Measurements from ENCODE around the gene PI4KA.

PI4KA gene

DNA sequence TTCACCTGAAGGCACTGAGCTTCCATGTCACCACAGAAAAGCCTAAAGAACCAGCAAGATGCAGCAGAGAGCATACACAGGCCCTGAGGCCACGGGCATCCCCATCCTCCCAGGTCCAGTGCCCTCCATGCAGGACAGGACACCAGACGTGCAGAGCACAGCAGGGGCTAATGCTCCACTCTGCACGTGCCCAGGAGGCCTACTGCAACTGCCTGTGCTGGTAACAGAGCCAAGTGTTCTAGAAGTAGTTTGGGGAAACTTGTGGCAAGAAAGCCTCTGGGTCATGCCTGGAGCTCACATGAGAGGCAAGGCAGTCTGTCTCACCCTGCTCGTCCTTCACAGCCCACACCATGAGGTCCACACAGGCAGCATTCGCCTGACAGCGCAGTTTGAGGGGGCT lies 54.0 kb downstream of the PI4KA start:
- DNase-seq: no peak
- in situ Hi-C loops (cut with MboI; ENCODE audit: low pct_unique_long_range_greater_than_20kb, low sequenced_read_pairs): no loop called here

DNA sequence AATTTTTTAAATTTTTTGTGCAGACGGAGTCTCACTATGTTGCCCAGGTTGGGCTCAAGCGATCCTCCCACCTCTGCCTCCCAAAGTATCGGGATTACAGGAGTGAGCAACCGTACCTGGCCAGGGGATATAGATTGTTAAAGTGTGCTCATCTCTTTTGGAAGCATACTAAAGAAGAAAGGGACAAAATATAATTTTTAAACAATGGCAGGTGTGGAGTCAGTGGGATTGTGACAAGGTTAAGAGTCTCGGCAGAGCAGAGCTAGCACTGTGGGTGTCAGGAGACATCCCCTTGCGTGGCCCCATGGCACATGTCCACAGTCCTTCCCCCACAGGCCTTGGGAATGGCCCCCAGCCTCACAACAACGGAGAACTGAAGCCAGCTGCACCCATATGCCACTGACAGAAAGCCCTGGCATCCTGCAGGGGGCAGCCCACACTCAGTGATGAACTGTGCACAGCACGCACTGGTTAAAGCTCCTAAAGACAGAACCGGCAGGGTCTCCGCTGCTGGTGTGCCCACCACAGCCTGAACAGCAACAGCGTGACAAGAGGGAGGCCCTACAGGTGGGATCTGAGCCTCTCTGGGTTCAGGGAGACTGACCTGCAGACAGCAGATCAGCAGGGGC lies 54.8 kb downstream of the PI4KA start:
- DNase-seq: peak; percentile 23
- in situ Hi-C loops (cut with MboI; ENCODE audit: low pct_unique_long_range_greater_than_20kb, low sequenced_read_pairs): no loop called here

DNA sequence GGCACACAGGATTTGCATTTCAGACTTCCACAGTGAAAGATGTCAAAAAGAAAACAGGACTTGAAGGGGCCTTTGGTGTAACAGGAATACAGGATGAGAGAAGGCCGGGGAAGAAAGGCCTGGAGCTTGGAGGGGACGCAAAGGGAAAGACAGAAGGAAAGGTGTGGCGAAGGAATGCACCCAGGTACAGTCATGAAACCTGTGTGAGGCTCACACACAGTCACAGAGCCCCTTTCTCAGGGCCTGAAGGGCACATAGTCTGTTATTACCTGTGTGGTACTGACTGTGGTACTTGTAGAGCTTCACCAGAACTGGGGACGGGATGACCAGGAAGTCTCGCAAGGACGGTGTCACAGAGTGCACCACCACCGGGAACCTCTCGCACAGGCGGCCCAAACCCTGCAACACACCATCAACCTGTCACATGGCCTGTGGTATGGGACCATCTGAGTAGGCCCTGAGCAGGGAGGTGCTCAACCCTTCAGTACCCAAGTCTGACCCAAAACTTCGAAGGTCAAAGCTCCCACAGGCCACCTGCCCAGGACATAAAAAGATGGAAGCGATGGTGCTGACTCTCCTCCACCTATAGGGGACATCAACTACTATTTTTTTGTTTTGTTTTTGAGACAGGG lies 55.6 kb downstream of the PI4KA start:
- no peak for DNase-seq
- in situ Hi-C loops (cut with MboI; ENCODE audit: low pct_unique_long_range_greater_than_20kb, low sequenced_read_pairs): no loop called here

DNA sequence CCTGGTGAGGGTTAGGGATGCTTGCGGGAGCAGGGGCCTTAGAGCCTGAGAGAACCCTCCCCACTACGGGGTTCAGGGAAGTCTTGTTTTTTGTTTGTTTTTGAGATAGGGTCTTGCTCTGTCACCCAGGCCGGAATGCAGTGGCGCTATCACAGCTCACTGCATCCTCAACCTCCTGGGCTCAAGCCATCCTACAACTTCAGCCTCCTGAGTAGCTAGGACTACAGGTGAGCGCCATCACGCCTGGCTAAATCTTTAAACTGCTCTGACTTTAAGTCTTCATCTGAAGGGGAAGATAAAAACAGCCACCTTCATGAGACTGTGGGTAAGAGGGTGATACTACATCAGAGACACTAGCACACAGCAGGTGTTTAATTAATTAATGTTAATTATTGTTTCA lies 56.2 kb downstream of the PI4KA start:
- no peak for DNase-seq
- in situ Hi-C loops (cut with MboI; ENCODE audit: low pct_unique_long_range_greater_than_20kb, low sequenced_read_pairs): no loop called here

DNA sequence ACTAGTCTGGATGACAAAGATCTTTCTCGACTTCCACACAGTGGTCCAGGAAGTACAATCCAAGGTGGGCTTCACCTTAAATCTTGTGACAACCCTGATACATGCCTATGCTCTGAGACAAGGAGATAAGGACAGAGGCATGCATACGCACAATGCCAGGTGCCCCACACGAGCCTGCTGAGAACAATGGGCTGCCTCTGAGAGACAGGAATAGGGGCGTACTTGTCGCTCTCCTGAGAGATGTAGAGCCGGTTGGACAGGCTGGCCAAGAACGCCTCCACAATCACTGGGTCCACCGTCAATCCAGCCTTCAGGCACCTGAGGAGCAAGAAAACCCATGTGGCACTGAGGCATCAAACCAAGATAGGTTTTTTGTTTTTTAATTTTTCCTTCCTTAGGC lies 59.2 kb downstream of the PI4KA start:
- in situ Hi-C loops (cut with MboI; ENCODE audit: low pct_unique_long_range_greater_than_20kb, low sequenced_read_pairs): no loop called here

DNA sequence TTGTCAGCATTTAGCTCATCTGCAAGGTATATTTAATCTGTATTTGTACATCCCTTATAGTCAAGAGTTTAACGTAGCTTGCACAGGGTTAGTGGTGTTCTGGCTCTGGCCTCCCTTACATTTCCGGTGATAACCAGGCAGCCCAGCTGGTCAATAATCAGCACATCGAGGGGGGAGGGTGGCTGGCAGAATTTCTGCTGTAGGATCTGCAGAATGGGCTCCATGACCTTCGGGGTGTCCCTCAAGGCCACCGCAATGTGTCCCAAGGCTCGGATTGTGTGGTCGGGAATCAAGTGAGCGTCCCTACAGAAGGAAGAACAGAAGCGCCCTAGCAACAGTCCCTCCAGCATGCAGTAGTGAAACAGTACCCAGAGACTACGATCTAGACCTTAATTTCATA lies 59.6 kb downstream of the PI4KA start:
- no peak for DNase-seq
- in situ Hi-C loops (cut with MboI; ENCODE audit: low pct_unique_long_range_greater_than_20kb, low sequenced_read_pairs): no loop called here

More for the DNA sequence above, 59.2 kb downstream of the PI4KA start:
- no peak for DNase-seq

DNA sequence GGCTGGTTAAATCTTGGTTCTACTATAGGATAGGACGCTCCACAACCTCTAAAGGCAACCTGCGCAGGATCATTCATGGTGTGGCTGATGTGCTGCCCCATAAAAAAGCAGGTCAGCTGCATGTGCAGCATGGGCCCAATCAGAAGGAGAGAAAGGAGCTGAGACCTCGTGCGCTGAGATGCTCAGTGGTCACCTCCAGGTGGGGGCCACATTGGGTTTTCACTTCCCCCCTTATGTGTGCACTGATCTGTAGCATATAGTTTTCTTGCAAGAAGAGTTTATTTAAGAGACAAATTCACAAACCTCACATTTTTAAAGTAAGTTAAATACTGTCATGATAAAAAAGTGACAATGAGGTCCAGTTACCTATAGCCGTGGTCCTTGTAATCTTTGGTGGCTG lies 60.4 kb downstream of the PI4KA start:
- in situ Hi-C loops (cut with MboI; ENCODE audit: low pct_unique_long_range_greater_than_20kb, low sequenced_read_pairs): no loop called here
- no peak for DNase-seq

DNA sequence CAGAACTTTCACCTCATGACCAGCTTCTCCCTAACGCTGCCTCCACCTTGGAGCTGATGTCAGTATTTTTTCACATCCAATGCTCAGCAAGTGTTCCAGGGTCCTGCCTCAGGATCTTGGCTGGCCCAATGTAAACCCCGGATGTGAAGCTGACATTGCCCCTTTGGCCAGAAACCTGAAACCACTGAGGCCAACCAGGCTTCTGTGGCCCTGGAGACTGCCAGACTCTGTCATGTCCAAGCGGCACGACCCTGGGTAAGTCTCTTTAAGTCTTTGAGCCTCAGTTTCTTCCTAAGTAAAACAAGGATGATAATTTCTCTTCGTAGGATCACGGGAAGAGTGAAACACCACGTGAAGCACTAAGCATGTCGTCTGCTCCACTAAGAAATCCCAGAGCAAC lies 61.9 kb downstream of the PI4KA start:
- in situ Hi-C loops (cut with MboI; ENCODE audit: low pct_unique_long_range_greater_than_20kb, low sequenced_read_pairs): no loop called here
- no peak for DNase-seq

DNA sequence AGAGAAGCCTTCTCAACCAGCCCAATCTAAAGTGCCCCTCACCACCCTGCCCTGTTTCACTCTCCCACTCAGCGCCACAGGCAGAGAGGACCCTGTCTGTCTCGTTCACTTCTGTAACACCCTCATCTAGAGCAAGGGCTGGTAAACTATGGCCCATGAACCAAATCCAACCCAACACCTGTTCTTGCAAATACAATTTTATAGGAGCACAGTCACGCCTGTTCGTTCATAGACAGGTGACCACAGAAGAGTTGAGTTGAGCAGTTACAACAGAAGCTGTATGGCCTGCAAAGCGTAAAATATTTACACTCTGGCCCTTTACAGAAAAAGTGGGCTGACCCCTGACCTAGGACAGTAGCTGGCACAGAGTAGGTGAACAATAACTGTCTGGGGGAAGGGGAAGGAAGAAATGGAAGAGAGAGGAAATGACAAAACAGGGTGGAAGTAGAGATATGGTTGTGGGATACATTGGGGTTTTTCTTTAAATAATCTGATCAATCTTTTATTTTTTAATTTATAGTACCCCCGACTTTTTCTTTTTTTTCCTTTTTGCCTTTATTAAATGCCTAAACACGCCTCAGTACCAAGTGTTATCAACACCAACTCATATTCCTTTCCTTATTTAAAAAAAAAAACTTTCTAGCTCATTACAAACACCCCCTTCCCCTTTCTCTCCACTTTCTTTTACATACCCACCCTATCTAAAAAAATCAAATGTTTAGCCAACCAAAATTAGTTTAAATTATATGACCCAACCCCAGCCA lies 63.8 kb downstream of the PI4KA start:
- in situ Hi-C loops (cut with MboI; ENCODE audit: low pct_unique_long_range_greater_than_20kb, low sequenced_read_pairs): no loop called here

DNA sequence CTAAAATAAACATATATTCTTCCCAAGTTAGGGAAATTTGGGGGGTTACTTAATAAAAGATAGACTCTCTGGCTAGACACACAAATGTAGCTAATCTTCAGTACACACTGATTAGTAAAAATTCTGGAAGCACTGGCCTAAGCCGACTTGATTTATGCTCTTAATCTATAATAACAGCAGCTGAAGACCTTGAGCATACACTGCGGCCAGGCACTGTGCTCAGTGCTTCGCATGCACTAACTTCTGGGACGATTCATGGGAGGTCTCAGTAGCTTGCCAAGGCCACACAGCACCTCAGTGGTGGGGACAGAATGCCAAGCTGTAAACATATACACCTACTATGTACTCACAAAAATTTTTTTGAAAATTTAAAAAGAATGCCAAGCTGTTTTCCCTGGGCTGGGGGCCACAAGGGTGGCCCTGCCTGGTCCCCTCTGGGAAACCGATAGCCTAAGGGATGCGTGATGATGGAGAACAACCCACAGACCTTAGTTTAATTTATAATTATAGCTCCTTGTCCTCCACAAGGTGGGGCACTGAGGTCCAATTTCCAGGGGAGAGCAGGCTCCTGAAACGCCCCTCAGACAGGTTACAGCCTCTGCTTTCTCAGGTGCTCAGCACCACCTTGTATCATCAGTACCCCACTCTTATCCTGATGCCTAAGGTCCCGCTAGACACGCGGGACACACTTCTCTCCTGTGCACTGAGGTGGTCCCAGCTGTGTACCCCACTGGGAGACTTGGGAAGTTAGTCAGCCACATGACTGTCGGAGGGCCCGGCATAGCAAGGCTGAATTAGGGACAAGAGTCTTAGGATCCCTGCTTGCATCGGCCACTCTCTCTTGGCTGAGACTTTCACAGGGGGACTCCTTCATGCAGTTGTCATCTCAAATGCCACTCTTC lies 64.6 kb downstream of the PI4KA start:
- in situ Hi-C loops (cut with MboI; ENCODE audit: low pct_unique_long_range_greater_than_20kb, low sequenced_read_pairs): no loop called here
- no peak for DNase-seq

More for the DNA sequence above, 63.8 kb downstream of the PI4KA start:
- DNase-seq: no peak

DNA sequence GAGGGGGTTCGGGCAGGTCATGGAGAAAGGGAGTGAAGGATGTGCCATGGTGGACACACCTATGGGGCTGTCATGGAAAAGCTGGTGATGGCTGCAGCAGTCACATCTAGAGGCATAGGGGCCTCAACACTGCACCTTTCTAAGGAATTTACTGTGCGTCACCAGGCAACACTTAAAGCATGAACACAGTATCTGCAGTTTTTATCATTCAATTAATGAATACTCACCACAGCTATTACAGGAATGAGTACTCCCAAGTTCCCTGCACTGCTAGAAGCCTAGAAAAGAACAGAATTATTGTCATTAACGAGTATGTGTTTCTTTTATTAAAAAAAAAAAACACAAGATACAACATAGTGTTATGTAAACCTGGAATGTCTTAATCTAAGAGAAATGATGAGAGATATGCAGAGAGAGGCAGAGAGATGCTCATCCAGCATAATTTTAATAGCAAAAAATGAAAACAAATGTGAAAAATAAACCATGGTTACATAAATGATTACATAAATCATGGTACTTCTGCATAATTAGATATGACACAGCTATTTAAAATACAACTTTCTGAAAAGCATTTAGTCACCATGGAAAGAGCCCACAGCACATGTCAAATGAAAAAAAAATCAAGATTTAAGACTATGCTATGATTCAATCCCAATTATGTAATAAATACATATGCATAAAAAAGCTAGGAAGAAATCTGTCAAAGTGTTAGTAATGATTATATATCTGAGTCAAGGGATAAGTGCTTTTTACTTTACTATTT lies 65.5 kb downstream of the PI4KA start:
- DNase-seq: no peak
- in situ Hi-C loops (cut with MboI; ENCODE audit: low pct_unique_long_range_greater_than_20kb, low sequenced_read_pairs): no loop called here

DNA sequence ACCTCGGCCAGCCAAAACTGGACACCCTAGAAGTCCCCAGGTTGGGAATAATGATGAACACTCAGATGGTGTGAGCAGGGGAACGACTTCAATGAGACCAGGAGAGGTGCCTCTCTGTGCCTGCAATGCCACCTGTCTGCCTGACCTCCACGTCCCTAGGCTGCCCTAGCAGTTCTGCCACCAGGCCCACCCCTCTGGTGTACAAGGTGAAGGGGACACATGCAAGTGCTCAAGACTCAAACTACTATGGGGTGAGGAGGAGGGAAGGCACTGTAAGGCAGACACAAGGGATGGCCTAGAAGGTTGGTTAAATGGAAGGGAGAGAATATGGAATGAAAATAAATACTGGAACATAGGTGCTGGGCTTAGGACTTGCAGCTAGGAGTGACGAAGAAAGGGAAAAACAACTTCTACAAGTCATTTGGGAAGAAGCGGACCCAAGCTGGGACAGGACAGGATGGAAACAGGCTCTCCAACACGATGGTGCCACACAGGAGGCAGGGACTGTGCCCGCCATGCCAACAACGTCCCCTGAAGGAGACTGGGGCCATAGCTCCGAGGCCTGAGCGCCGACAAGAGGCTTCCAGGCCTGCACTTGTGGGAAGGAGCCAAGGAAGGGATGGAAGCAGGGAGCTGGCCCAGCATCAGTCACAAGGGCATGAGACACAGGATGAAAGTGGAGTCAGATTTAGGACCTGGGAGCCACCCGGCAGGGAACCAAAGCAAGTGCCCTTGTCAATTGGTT lies 66.2 kb downstream of the PI4KA start:
- DNase-seq: no peak
- in situ Hi-C loops (cut with MboI; ENCODE audit: low pct_unique_long_range_greater_than_20kb, low sequenced_read_pairs): no loop called here

DNA sequence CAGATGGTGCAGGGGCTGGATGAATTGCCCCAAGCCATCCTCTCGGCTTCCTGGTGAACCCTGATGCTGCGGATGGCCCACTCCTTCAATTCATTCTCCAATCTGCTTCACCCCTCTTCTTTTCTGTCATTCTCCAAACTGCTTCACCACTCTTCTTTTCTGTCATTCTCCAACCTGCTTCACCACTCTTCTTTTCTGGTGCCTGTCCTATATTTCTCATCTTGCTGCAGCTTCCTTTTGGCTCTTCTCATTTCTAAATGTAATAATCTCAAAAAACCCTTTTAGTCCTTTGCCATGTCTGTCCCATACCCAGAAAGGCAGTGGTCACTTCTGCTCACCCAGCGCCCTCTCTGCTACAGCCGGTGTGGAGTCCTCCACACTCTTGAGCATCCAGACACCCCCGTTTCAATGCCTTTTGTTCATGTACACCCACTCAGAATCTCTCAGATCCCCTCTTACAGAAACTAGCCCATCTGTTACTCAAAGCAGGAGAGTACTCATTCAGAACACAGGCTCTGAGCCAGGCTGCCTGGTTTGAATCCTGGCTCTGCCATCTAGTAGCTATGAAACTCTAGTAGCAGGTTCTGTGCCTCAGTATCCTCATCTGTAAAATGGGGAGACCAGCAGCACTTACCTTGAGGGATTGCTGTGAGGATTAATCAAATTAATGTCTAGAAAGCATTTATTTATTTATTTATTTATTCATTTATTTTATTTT lies 69.8 kb downstream of the PI4KA start:
- in situ Hi-C loops (cut with MboI; ENCODE audit: low pct_unique_long_range_greater_than_20kb, low sequenced_read_pairs): no loop called here
- DNase-seq: no peak

DNA sequence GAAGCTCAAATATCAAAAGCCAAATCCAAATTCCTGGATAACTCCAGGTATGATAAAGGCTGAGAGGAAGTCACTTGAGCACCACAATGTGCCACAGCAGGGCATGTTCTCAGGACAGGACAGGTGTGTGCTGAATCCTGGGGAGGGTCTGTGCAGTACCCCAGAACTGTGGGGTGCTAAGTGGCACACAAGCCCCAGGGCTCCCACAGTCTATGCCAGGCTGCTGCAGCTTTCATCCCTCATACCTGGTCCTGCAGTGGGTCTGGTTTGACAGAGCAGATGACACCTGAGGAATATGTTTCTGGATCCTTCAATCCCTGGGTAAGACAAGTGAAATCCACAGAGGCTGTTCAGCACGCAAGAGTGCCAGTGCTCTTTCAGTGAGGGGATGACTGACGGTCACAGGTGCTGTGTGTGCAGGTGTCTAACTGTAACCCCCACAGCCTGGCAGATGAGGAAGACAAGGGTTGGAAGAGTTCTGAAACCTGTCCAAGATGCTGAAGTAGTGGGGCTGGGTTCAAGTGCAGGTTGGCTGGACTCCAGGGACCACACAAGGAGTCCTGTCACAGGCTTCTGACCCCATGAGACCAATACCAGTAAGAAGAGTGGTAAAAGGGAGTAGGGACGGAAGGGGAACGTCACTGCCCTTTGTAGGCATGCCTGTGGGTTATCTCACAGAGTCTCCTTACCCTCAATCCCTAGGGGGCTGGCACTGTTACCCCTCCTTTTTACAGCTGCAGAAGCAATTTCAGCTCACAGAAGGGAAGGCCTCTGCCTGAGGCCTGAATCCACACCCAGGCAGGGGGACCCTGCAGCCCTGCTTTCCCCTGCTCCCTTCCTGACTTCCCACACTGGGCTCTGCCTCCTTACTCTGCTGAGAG lies 70.6 kb downstream of the PI4KA start:
- in situ Hi-C loops (cut with MboI; ENCODE audit: low pct_unique_long_range_greater_than_20kb, low sequenced_read_pairs): no loop called here
- DNase-seq: no peak

DNA sequence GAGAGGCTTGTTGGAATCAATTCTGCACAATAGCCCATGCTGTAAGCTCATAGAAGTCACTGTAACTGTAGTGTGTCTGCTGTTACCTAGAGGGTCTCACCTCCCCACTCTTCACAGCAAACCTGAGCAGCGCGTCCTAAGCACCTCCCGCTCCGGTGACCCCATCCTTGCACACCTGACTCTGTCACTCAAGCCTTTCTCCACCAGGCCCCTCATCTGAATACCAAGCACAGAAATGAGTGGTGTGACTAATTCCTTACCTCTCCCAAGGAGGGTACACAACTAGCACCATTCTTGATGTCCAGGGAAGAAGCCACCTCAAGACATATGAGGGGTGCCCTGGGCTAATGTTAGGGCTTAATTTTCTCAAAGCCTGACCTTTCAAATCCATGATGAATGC lies 71.4 kb downstream of the PI4KA start:
- DNase-seq: no peak
- in situ Hi-C loops (cut with MboI; ENCODE audit: low pct_unique_long_range_greater_than_20kb, low sequenced_read_pairs): no loop called here

DNA sequence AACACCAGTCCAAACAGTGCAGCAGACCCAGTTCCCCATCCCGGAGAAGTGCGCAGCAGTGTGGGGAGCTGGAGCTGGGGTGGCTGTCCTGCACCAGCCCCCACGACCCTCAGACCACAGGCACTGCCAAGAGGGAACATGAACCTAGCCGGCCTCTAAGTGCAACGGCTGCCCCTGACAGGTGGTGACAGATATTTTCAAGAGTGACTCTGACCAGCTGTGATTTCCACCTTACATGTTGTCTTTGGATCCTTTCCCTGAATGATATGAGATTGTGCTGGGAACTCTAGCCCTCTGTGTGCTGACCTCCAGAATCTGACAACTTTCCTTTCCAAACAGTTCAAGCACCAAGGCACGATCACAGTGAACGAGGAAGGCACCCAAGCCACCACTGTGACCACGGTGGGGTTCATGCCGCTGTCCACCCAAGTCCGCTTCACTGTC lies 72.1 kb downstream of the PI4KA start:
- in situ Hi-C loops (cut with MboI; ENCODE audit: low pct_unique_long_range_greater_than_20kb, low sequenced_read_pairs): no loop called here
- DNase-seq: no peak

DNA sequence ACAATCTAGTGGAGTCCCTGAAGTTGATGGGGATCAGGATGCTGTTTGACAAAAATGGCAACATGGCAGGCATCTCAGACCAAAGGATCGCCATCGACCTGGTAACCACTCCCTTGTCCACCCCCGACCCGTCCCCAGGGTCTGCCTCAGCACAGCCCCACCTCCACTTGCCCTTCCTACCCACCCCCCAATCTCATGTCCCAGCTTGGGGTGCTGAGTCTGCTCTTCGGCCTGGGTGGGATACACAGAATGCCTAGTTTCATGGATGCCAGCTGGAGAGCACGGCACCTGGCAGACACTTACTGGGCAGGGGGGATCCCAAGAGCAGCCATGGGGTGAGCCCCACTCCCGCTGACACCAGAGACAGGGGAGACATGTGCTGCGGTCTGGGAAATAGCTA lies 72.6 kb downstream of the PI4KA start:
- no peak for DNase-seq
- in situ Hi-C loops (cut with MboI; ENCODE audit: low pct_unique_long_range_greater_than_20kb, low sequenced_read_pairs): no loop called here
